Hypothalamus (tissue), 51 donors: ENCODE data around the gene TCF4.

Experiments
- DNase-seq, 51 donors: peaks; one replicate each; lab custom pipeline; 2025; lab: John Stamatoyannopoulos, UW

TCF4 gene

DNA sequence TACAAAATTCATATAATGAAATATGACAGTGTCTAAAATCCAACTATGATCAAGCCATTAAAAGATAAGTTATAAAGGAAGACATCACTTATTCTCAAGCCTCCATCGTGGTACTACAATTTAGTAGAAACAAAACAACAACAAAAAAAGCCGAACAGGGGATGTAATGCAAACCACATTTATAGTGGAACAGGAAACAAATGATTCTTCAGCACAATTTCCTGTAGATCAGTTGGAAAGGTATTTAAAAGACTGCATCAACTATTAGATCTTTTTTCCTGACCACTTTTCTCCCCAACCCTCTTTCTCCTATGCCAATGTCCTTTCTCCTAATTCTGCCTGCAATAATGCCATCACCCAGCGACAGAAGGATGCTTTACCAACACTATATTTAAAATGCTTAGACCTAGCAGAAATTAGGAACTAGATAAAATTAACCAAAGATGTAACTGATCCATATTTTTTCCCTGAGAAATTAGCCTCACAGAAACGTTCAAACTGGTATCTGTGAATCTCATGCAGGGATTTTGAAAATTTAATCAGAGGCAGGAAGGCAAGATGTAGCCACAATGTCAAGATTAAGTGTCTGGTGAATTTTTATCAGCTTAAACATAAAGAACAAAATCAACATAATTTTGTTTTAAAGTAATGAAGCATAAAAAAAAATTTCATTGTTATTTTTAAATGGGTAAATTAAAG lies 271.4 kb downstream of the TCF4 start:
- DNase-seq, result no peak

DNA sequence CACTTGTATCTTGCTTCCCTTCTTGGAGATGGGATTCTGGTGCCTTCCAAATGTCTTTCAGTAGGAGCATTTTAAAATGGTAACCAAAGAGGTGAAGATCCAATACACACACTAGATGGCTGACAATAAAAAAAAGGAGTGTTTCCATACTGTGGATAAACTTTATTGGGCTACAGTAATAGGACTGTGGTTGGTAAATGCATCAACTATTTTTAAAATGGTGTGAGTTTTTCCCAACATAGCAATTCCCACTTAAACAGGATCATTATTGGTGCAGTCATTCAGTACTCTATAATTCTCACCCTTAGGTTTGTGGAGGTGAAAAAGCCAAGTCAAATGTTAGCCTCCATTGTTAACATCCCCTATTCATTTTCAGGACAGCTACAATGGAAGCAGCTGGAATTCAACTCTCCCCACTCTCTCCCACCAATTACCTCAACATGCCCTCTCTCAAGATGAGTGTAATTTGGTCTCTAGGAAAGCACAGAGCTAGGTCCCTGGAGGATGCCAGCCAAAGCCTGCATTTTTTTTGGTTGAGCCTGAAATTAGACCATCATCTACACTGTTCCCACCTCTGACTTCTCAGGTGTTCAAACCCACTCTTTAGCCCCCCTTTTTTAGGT lies 273.3 kb downstream of the TCF4 start:
- DNase-seq, result no peak

DNA sequence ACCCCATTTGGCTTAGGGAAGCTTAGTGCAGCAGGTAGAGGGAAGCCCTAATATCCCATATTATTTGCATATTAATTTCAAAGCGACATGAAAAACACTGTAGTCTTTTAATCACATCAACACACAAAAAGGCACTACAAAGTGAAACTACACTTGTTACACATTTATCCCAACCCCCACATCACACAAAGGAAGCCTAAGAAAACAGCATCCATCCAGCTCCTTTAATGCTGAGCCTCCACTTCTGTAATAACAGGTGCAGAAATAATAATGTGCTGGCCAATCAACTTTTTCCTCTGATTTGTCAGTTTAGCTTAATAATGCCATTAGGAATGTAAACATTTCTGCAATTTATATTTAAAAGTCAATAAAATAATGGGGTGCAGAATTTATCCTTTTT lies 274.0 kb downstream of the TCF4 start:
- no peak for DNase-seq

GRCh38 chr18:55310863-55311262 lies 277.1 kb downstream of the TCF4 start:
- no peak for DNase-seq

- DNase-seq, result no peak
Observed at GRCh38 chr18:55310044-55310676, 277.8 kb downstream of the TCF4 start.

DNA sequence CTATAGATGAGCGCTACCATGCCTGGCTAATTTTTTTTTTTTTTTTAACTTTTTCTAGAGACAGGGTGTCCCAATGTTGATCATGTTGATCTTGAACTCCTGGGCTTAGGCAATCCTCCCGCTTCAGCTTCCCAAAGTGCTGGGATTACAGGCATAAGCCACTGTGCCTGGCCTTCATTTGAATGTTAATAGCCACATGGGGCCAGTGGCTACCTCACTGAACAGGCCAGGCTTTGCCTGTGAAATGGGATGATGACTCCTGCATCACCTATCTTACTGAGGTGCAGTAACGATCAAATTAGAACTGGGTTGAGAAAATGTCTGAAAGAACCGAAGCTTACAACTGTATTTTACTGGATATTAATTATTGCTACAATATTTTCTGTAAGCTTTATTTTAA lies 278.7 kb downstream of the TCF4 start:
- no peak for DNase-seq

DNA sequence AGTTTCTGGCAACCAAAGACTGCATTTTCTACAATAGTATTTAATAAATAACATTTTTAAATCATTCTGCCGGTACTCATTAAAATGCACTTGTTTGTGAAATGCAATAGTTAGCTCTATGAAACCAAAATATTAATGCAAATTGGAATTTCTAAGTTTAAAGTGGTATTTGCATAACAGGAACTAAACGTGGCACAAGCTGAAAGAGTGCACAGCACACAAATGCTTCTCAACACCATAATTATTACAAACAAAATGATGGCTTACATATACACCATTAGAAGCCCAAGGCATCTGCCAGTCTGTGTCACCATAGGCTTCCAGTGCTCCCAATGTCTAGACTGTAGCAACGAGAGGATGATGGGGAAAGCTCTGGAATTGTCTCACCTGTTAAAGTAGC lies 280.5 kb downstream of the TCF4 start:
- no peak for DNase-seq

DNA sequence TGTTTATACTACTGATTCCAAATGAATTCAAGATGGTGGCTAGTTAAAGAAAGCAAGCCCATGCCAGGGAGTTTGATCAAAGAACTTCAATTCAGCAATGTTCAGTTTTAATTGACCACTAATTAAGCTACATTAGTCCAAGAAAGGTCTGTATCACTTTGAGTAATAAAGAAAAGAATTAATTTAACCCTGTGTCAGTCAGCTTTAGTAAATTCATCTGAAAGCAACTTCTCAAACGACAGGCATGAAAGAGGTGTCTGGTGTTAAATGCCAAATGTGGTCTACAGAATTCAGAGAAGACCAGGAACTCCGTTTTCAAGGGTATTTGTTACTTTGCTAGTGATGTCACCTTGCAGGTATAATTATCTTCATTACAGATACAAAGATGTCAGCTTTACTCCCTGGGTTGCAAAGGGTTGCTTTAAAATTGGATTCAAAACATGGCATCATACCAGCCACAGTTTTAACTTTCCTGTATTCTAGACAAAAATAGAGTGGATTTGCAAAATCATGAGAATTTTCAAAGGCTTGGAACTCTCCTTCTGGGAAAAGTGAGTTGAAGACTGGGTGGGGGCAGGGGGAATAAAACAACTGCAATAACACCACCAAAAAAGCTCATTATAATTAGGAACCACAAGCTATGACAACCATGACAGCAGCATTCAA lies 281.5 kb downstream of the TCF4 start:
- DNase-seq, result no peak

DNA sequence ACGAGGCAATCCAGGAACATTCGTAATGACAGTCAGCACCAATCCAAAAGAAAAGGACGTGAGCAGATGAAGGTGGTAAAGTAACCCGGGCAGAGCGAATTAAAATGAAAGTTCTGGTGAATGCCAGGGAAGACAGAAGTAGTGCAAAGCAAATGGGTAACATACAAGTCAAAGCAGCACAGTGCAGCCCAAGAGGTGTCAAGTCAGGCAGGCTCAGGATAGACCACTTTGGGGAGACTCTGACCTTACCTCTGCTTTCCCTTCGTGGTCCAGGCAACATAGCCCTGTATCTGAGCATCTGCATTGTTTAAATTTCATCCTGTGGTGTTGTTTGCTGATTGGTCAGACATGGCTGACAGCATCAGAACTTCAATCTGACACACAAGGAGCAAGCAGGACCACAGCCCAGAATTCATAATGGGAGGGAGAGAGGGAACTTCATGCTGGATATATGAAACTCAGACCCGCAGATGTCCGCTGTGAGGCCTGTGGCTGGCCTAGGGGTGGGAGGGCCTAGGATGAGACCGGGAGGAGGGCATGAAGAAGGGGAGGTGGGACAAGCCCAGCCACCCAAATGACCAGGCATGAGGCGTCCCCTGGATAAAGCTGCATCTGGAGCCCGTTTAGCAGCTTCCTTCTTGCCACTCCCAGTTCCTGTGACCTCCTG lies 285.7 kb downstream of the TCF4 start:
- DNase-seq, result peak in 2 of 51 donors; percentile 20 to 24

DNA sequence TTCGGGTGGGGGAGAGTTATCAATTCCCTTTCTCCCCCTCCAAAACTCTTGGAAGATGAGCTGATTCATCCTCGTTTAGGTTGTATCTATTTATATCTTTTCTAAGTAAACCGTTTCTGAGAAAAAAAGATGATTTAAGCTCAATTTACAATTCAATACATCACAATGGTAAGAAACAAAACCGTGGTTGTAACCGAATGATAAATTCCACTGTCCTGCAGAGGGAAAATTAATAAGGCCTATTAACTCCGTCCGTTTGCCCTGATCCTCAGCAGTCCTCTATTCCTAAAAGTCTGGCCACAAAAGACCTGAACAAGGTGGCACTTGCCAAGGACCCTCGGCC lies 286.2 kb downstream of the TCF4 start:
- DNase-seq, result no peak

GRCh38 chr18:55300936-55301531 lies 287.0 kb downstream of the TCF4 start:
- peak in 2 of 51 donors; percentile 17 to 44 for DNase-seq

DNA sequence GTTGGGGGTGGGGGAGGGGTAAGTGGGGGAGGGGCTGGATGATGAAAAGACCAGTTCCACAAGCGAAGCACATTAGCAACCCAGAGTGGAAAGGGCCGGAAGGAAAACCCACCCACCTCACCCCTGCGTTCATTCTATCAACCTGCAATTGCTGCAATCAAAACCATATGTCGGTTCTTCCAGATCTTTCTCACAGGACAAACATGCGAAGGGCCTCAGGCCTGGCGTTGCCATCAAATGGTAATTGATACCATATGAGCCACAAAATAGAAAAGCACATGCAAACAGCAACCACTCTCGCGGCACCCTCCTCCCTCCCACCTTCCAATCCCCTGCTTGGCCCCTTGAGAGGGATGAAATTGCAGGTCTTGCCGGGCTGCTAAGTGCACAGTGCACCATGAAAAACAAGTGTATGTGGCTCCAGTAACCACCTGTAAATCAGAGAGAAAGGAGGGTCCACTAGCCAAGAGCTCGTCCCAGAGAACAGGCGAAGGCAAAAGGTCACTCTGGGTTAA lies 287.5 kb downstream of the TCF4 start:
- no peak for DNase-seq

DNA sequence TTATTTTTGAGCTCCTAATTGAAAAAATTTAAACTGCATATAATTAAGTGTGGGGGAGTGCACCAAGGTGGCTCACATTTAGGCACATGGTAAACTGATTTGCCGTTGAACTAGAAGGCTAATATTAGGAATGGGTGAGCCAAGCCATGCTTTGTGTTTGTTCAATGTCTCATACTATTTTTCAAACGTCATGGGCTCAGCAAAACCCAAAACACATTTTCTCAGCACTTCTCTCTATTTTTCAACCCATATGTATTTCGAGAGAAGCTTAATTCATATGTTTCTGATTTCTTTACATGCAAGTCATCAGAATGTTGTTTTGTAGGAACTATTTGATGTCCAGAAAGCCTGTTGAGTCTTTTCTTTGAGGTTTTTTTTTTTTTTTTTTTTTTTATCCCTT lies 291.2 kb downstream of the TCF4 start:
- no peak for DNase-seq

DNA sequence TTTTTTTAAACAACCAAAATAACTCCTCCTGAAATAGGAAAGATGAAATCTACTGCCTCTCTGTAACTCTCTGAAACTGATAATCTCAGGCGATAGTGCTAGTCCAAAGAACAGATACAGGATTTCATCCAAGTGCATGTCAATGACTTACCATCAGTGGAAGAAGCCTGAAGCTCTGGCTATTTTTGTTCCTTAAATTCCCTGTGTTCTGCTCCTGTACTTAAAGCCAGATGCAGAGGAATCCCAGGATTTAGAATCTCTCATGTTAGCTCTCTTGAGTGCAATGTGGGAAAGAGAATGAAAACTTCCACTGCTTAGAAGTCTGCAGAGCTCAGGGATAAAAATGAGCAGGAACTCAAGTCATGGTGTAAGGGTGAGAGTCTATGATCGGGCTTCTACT lies 291.9 kb downstream of the TCF4 start:
- DNase-seq, result no peak

DNA sequence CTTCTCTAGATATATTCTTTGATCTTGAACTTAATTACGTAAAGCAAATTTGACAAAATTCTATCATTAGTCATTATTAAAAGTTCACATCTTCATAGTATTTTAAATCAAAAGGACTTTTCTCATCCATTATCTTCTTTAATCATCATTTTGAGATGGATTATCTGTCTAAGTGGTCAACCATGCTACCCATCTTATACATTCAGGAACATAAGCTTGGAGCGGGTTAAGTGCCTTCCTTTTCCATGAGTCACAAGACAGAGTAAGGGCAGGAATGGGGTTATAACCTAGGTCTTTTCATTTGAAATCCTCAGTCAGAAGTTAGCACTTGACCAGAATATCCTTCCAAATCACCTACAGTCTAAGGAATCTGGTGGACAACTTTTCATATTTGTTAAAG lies 297.1 kb downstream of the TCF4 start:
- no peak for DNase-seq

GRCh38 chr18:55289775-55290174 lies 298.2 kb downstream of the TCF4 start:
- no peak for DNase-seq

DNA sequence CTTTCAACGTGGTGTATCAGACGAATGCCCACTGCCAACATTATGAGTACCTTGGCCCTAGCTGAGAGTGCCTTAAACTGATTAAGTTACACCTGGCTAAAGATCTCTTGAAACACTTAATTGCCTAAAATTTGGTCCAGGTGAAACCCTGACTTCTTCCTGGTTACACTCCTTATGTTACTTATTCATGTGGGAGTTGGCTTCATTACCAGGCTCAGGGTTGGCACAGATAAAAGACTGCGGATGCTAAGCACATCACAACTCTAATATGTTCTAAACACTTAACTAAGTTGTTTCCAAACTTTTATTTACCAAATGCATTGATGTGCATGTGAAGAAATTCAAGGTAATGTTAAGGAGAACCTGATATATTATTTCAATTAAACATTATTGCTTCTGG lies 298.9 kb downstream of the TCF4 start:
- no peak for DNase-seq

GRCh38 chr18:55287935-55288868 lies 299.8 kb downstream of the TCF4 start:
- no peak for DNase-seq

GRCh38 chr18:55287149-55287806 lies 300.7 kb downstream of the TCF4 start:
- DNase-seq, result peak in 3 of 51 donors; percentile 9 to 17 (median 12)
